Measurements from ENCODE around the gene COX6B1.
"Not testable (repeated sequence)": the region's sequence is repeated elsewhere in the genome, so short reads cannot be mapped to it uniquely, and the experiment has no call there.

COX6B1 gene

DNA sequence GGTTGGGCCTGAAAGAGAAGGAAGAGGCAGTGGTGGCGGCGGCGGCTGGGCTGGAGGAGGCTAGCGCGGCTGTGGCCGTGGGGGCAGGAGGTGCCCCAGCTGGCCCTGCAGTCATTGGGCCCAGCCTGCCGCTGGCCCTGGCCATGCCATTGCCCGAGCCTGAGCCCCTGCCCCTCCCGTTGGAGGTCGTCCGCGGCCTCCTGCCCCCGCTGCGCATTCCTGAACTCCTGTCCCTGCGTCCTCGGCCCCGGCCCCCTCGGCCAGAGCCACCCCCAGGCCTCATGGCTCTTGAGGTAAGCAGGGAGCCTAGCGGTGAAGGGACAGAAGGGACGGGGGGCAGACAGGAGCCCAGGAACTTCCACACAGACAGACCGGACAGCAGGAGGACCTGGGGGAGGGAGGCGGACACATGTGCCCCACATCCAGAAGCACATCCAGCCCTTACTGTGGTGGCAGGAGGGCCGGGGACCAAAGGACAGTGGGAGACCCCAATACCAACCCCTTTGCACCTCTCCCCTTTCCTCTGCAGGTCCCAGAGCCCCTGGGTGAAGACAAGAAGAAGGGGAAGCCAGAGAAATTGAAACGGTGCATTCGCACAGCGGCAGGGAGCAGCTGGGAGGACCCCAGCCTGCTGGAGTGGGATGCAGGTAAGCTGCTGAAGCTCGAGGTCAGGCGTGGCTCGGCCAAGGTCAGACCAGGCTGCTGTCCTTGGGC is 14.2 kb upstream of the COX6B1 start:
- DNase-seq (ENCODE audit: low spot score): no peak

DNA sequence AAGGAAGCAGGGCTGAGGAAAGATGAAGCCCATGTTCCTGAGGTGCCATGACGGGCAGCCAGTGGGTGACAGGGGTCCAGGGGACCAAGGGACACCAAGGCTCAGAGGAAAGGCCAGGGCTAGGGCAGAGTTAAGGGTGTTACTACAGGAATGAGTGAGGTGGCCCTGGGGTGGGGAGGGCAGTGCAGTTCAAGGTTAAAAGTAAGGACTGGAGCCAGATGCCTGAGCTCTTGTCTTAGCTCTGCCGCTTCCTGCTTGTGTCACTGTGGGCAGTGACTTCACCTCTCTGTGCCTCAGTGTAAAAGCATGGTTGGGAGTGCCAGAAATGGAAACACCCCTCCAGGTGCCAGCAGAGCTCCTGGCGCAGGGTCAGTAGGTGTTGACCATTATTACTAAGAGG is 11.5 kb upstream of the COX6B1 start:
- no peak for DNase-seq (ENCODE audit: low spot score)

DNA sequence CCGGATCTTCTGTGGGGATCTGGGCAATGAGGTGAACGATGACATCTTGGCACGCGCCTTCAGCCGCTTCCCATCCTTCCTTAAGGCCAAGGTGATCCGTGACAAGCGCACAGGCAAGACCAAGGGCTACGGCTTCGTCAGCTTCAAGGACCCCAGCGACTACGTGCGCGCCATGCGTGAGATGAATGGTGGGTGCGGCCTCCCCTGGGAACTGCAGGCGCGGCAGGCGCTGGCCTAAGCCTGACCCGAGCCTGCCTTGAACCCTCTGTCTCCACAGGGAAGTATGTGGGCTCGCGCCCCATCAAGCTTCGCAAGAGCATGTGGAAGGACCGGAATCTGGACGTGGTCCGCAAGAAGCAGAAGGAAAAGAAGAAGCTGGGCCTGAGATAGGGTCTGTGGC is 11.0 kb upstream of the COX6B1 start:
- DNase-seq (ENCODE audit: low spot score): no peak

DNA sequence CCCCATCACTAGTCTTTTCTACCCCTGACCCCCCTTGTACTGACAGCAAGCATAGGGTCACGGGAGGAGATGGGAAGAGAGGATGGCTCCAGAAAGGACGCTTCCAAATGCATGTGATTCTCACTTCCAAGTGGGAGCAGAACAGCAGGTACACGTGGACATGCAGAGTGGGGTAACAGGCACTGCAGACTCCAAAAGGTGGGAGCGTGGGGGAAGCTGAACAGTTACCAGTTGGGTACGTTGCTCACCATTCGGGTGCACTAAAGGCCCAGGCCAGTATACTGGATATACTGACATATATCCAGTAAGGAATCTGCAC is 8.8 kb upstream of the COX6B1 start:
- DNase-seq (ENCODE audit: low spot score): no peak

DNA sequence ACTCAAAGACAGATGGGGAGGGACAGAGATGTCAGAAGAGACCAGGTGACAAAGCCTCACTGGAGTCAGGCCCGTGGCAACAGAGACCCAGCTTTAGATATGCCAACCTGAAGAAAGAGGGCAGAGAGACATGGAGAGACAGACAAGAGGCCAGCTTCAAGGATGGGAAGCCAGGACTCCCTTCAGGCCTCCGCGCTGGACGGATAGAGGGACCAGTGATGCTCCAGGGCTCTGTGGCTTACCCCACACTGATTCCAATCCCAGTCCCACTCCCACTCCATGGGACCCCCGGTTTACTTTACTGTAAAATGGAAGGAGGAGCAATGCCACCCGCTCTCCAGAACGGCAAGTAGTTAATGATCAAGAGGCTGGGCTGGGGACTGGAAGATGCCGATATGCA is 8.3 kb upstream of the COX6B1 start:
- DNase-seq (ENCODE audit: low spot score): no peak

DNA sequence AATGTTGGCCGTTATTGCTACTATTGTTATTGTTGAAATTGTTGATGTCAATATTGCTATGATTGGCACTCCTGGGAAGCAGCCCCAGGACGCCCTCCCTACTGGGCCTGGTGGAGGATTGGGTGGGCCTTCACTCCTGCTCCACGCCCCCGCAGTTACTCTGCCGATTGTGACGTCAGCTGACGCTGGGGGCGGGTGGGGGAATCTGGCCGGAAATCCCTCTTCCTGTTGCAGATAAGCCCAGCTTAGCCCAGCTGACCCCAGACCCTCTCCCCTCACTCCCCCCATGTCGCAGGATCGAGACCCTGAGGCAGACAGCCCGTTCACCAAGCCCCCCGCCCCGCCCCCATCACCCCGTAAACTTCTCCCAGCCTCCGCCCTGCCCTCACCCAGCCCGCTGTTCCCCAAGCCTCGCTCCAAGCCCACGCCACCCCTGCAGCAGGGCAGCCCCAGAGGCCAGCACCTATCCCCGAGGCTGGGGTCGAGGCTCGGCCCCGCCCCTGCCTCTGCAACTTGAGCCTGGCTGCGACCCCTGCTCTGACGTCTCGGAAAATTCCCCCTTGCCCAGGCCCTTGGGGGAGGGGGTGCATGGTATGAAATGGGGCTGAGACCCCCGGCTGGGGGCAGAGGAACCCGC is 6.5 kb upstream of the COX6B1 start, which contains the start of gene ETV2:
ETV2 (plus strand) TSS at position 231 of the 637 bp plus-strand sequence. CDS start 716 bp downstream, outside the sequence.
- peak; percentile 42 for DNase-seq (ENCODE audit: low spot score)

DNA sequence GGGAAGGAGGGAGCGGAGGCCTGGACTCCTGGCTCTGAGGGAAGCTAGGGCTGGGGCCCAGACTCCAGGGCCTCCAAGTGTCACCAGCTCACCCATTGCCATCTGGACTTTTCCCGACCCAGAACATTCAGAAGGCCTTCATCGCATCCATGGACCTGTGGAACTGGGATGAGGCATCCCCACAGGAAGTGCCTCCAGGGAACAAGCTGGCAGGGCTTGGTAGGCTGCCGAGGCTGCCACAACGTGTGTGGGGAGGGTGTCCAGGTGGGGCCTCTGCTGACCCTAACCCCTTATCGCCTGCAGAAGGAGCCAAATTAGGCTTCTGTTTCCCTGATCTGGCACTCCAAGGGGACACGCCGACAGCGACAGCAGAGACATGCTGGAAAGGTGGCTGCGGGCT is 5.8 kb upstream of the COX6B1 start:
- no peak for DNase-seq (ENCODE audit: low spot score)

DNA sequence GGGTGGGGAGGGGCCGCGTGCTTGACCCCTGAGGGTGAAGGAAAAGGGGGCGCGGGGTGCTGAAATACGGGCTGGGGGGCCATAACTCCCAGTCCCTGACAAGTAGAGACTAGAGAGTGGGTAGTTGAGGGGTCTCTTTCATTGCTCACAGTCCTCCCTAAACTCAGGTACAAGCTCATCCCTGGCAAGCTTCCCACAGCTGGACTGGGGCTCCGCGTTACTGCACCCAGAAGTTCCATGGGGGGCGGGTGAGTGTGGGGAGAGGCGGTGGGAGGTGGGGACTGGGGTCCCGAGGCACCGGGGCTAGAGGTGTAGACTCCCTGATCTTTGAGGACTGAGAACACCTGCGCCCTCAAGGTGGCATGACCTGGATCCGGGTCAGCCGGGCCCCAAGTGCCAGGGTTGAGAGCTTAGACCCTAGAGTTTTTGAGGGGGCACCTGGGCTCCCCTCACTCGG is 5.3 kb upstream of the COX6B1 start:
- DNase-seq (ENCODE audit: low spot score): no peak

DNA sequence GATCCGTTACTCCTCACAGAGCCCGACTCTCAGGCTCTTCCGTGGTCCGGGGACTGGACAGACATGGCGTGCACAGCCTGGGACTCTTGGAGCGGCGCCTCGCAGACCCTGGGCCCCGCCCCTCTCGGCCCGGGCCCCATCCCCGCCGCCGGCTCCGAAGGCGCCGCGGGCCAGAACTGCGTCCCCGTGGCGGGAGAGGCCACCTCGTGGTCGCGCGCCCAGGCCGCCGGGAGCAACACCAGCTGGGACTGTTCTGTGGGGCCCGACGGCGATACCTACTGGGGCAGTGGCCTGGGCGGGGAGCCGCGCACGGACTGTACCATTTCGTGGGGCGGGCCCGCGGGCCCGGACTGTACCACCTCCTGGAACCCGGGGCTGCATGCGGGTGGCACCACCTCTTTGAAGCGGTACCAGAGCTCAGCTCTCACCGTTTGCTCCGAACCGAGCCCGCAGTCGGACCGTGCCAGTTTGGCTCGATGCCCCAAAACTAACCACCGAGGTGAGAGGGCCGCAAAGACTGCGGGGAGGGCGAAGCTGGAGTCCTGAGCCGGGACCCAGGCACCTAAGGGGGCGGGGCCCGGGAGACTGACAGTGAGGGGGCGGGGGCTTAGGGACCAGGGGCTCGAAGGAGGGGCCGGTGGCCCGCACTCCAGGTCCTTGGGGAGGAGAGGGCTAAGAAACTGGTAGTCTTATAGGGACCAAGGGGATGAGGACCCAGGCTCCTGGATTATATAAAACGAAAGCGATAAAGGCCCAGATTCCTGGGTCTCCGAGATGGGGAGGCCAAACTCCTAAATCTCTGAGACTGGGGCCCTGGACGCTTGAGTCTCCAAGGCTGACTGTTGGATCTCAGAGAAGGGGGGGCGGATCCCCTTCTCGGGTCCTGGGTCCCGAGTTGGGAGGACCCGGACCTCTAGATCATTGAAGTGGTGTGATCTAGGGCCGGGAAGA is 4.6 kb upstream of the COX6B1 start:
- peak; percentile 64 for DNase-seq (ENCODE audit: low spot score)

DNA sequence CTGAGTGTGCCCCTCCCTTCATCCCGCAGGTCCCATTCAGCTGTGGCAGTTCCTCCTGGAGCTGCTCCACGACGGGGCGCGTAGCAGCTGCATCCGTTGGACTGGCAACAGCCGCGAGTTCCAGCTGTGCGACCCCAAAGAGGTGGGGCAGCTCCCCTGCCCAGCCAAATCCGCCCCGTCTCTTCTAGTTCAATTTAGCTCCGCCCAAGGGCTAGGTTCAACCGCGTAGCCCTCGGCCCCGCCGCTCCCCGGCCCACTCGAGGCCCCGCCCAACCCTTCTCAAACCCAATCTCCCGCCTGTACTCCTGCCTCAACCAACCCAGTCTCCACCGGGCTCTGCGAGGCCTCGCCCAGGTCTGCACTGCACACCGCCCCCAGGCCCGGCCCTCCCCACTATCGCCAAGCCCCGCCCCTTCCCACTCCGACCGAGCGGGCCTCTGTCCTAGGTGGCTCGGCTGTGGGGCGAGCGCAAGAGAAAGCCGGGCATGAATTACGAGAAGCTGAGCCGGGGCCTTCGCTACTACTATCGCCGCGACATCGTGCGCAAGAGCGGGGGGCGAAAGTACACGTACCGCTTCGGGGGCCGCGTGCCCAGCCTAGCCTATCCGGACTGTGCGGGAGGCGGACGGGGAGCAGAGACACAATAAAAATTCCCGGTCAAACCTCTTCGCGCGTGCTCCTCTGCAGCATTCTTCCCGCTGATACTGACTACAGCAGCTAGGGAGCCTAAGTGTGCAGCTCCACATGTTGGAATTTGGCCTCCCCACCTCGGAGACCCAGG is 3.7 kb upstream of the COX6B1 start:
- DNase-seq (ENCODE audit: low spot score): peak; percentile 77

DNA sequence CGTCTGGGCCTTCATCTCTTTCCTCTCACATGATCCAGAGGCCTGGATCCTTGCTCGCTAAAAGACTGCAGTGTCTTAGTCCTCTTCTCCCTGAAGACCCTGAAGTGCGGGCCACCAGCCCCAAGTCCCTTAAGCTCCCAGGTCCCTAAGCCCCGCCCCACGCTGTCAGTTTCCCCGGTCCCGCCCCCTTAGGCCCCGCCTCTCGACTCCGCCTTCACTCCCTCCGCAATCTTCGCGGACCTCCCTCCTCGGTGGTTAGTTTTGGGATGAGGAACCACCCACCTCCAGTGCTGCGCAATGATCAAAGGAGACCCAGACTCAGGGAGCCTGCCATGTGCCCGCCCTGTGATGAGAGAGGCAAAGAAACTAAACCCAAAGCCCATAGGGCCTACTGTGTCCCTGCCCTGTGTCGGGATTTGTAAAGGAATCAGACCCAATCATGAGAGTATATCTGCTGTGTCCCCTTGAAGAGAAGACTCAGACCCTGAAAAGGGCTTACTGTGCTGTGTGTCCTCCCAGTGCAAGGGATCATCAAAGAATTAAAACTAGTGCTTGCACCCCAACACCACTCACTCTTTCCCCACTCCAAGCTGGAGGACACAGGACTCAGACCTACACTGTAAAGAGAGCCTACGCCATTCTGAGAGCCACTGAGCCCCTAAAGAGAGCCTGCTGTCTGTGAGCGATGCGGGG is 3.0 kb upstream of the COX6B1 start:
- peak; percentile 7 for DNase-seq (ENCODE audit: low spot score)

DNA sequence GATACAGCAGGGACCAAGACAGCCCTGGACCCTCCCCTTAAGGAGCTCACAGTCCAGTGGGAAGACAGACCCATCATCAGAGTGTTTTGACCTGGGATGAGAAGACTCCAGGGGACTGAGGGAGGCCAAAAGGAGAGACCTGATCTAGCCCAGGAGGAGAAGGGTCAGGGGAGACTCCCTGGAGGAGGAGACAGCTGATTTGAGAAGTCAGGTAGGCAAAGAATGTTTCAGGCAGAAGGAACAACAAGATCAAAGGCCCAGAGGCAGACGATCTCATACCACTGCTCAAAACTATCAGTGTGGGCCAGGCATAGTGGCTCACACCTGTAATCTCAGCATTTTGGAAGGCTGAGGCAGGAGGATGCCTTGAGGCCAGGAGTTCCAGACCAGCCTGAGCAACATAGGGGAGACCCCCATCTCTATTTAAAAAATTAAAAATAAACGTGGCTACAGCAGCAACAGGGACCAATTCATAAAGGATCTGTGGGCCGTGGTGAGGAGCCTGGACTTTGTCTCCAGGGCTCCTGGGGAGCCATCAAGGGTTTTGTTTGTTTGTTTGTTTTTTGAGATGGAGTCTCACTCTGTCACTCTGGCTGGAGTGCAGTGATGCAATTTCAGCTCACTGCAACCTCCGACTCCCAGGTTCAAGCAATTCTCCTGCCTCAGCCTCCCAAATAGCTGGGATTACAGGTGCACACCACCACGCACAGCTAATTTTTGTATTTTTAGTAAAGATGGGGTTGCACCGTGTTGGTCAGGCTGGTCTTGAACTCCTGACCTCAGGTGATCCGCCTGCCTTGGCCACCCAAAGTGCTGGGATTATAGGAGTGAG is 2.2 kb upstream of the COX6B1 start:
- DNase-seq (ENCODE audit: low spot score): no peak

DNA sequence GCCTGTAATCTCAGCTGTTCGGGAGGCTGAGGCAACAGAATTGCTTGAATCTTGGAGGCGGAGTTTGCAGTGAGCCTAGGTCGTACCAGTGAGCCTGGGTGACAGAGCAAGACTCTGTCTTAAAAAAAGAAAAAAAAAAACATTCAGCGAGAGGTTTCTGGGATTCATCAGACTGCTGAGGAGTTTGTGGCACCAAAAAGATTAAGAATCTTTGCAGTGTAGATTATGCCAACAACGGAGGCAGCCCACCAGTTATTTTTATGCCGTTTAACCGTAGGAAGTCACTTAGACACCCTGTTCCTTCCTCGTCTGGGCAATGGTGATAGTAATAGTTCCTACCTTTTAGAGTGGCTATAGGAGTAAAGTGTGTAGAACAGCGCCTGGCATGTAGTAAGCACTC is 2.5 kb downstream of the COX6B1 start:
- DNase-seq (ENCODE audit: low spot score): no peak

DNA sequence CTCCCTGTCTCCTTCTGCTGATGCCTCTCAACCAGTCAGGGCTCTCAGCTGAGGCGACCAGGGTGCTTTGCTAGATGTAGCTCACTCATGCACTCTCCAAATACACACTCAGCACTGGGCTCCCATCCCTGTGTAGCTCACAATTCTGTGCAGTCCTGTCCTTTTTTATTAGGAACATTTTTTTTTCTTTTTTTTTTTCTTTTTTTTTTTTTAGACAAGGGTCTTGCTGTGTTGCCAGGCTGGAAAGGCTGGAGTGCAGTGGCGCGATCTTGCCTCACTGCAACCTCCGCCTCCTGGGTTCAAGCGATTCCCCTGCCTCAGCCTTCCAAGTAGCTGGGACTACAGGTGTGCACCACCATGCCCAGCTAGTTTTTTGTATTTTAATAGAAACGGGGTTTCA is 6.7 kb downstream of the COX6B1 start:
- not testable (repeated sequence) for DNase-seq (ENCODE audit: low spot score)

DNA sequence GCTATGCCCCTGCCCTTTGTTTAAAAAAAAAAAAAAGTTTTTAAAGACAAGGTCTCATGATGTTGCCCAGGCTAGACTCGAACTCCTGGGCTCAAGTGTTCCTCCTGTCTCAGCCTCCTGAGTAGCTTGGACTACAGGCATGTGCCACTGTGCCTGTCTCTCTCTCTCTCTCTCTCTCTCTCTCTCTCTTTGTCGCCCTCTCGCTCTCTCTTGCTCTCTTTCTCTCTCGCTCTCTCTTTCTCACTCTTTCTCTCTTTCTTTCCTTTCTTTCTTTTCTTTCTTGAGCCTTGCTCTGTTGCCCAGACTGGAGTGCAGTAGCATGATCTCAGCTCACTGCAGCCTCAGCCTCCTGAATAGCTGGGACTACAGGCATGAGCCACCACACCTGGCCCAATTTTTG is 7.5 kb downstream of the COX6B1 start:
- DNase-seq (ENCODE audit: low spot score): no peak

DNA sequence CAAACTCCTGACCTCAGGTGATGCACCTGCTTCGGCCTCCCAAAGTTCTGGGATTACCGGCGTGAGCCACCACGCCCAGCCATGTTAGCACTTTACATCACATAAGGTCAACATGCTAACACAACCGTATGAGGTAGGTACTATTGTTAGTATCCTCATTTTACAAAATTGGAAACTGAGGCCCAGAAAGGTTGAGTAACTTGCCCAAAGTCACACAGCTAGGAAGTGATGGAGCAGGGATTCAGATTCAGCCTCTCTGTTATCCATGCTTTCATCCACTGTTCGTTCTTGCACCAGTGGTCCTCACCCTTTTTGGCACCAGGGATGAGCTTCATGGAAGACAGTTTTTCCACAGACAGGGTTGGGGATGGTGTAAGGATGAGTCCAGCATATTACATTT is 8.6 kb downstream of the COX6B1 start:
- DNase-seq (ENCODE audit: low spot score): no peak

DNA sequence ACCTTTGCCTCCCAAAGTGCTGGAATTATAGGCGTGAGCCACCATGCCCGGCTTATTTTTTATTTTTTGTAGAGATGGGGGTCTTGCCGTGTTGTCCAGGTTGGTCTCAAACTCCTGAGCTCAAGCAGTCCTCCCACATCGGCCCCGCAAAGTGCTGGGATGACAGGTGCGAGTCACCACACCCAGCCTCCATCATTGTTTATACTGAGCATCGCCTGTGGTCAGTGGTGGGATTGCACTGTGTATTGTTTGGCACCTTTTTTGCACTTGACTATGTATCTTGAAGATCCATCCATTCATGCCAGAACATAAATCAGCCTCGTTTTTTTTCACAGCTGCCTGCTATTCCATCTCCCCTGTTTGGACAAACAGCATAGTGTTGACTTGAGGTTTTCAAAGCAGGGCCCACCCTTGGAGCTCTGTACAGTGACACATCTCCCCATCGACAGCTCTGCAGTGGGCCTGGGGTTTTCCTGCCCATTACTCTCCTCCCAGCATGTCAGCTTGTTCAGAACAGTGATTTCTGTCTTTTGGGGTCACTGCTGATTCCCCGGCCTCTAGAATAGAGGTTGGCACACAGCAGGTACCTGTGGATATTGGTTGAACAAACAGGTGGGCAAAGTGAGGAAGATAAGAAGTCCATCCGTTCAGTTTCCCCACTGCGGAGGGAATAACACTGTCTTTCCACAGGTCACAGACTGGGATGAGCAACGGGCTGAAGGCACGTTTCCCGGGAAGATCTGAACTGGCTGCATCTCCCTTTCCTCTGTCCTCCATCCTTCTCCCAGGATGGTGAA is 10.0 kb downstream of the COX6B1 start:
- no peak for DNase-seq (ENCODE audit: low spot score)

DNA sequence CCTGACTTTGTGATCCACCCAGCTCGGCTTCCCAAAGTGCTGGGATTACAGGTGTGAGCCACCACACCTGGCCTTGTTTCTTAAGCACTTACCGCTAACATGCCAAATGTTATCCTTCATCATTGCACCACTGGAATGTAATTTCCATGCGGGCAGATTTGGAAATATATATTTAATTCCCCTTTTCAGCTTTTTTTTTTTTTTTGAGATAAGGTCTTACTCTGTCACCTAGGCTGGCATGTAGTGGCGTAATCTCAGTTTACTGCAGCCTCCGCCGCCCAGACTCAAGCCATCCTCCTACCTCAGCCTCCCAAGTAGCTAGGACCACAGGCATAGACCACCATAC is 13.8 kb downstream of the COX6B1 start:
- no peak for DNase-seq (ENCODE audit: low spot score)

DNA sequence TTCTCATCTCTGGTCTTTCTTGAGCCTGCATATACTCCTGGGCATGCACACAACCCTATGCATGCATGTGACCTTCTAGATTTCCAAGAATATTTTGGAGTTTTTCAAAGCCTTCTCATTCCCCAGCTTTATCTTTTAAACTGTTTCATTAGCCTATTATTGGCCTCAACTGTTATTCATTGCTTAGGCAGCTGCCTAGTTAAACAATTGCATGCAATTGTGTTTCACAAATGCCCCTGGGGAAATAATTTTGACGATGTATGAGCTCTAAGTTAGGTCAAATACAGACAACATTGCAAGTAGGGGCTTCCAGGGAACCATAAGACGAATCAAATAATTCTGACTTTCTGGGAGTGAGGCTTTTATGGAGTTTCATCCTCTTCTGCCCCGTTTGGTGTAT is 15.9 kb downstream of the COX6B1 start:
- DNase-seq (ENCODE audit: low spot score): no peak

DNA sequence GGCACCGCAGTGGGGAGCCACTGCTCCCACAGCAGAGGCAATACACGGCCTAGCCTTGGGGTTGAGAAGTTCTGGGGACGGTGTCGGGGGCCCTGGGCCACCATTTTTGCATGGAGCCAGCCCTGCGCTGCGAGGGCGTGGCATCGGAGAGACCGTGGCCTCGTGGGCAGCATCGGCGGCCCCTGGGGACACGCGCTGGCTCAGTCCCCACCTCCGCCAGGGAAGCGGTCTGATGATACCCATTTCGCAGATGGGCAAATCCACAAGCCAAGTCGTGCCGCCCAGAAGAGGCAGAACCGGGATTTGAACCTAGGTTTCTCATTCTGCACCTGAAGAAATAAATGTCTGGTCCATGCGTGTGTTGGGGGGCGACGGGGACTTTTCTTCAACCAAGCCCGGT is 17.0 kb downstream of the COX6B1 start:
- DNase-seq (ENCODE audit: low spot score): no peak

Data from kidney capillary endothelial cell (primary cell).